HG03378 (cell line): ENCODE results near the gene UMPS.
"Not testable (repeated sequence)": the region's sequence is repeated elsewhere in the genome, so short reads cannot be mapped to it uniquely, and the experiment has no call there.

Experiments used
- ATAC-seq: cut with Tn5 transposase; IDR thresholded peaks from one replicate; pipeline ENCODE4 v1.9.1; 2021; ENCODE audit warnings: mild to moderate bottlenecking, moderate library complexity; ENCODE audit not compliant: unreplicated experiment

The UMPS gene

GRCh38 chr3:124705552-124705951, 24.7 kb upstream of the UMPS start:
- no peak for ATAC-seq

DNA sequence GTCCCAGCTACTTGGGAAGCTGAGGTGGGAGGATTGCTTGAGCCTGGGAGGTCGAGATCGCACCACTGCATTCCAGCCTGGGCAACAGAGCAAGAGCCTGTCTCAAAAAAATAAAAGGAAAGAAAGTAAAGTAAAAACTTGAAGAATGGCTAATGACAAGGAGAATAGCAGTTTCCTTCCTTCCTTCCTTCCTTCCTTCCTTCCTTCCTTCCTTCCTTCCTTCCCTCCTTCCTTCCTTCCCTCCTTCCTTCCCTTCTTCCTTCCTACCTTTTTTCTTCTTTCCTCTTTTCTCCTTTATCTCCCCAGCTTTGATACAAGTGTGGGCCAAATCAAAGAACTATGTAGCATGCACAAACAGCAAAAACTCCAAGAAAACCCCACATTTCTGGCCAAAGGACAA, 23.0 kb upstream of the UMPS start:
- ATAC-seq: not testable (repeated sequence)

GRCh38 chr3:124707656-124708062, 22.6 kb upstream of the UMPS start:
- no peak for ATAC-seq

DNA sequence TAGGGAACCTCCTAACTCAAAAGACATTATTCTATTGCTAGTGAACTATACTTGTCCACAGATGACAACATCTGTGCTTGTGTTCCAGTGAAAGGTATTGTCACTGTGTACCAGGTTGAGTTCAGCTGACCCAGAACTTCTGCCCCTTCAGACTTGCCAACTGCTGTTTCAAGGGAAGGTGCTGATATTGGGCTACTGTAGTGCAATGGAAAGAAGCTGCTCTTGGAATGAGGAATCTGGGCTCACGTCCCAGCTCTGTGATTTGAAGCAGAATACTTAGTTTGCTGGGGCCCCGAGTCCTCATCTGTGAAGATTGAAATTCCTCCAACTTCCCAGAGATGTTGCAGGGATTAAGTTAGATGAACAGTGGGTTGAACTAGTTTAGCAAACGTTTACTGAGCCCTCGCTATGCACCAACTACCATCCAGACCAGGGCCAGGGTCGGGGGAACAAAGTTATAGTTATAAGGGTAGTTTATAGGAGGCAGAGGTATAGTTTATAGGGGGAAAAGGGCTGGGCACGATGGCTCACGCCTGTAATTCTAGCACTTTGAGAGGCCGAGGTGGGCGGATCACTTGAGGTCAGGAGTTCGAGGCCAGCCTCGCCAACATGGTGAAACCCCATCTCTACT, 15.9 kb upstream of the UMPS start:
- ATAC-seq: no peak

- ATAC-seq: no peak
Observed at GRCh38 chr3:124722589-124722988, 7.7 kb upstream of the UMPS start.

DNA sequence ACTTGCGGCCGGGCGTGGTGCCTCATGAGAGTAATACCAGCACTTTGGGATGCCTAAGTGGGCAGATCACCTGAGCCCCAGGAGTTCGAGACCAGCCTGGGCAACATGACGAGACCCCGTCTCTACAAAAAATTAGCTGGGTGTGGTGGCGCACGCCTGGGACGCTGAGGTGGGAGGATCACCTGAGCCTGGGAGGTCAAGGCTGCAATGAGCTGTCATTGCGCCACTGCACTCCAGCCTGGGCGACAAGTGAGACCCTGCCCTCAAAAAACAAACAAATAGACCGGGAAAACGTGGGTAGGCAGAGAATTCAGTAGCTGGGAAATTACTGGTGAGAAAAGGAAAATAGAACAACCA, 667 bp downstream of the UMPS start:
- ATAC-seq: no peak

DNA sequence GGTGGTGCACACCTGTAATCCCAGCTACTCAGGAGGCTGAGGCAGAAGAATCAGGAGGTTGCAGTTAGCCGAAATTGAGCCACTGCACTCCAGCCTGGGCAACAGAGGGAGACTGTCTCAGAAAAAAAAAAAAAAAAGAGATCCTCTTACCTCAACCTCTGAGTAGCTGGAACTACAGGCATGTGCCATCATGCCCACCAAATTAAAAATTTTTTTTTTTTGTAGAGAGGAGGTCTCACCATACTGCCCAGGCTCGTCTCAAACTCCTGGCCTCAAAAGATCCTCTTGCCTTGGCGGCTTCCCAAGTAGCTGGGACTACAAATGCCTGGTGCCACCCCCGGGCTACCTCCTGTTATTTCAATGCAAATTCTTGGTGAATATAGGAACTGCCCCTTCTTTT, 1.5 kb downstream of the UMPS start:
- ATAC-seq: no peak

DNA sequence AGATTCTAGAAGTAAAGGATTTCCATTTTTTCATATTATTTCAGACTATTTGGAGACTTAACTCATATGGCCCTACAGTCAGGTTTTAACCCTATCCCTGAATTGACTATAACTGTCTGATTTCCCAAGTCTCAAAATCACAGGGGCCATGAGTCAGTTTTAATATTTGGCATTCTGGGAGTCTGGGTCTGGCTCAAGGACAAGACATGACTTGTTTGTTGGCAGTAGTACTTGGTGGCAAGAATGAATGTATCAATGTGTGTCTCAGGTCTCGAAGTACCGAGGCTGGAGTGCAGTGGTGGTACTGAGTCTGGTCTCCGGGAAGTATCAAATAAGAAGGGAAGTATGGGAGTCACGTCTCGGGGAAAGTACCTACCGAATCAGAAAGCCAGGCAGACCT, 10.8 kb downstream of the UMPS start:
- no peak for ATAC-seq

- no peak for ATAC-seq
Observed at GRCh38 chr3:124745756-124746155, 15.5 kb downstream of the UMPS start.

- no peak for ATAC-seq
Observed at GRCh38 chr3:124747111-124747981, 17.1 kb downstream of the UMPS start.

DNA sequence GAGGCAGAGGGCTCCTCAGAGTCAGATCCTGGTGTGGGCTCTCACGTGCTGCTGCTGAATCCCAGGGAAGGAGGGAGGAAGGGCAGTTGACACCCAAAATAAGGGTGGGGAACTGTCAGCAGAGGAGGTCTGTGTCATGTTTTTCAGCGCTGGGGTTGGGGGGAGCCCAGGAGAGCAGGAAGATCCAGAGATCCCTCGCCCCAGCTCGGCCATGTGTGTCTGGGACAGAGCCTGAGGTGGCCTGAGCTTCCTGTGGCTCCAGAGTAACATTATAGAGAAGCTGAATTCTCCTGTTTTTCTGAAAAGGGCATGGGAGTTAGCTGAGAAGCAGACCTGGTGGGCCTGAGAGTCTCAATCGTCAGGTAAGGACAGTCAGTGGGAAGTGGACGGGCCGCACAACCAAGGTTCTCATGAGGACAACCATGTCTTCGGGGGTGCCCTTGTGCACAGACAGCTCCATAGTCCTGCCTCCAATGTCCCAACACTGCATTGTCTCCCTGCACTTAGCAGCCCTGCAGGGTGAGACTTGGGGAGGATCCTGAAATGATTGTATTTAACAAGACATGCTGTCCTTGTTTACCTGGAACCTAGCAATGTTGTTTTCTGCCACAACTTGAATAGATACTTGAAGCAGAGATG, 18.4 kb downstream of the UMPS start:
- no peak for ATAC-seq

- ATAC-seq: not testable (repeated sequence)
Observed at GRCh38 chr3:124749877-124750276, 19.6 kb downstream of the UMPS start.

DNA sequence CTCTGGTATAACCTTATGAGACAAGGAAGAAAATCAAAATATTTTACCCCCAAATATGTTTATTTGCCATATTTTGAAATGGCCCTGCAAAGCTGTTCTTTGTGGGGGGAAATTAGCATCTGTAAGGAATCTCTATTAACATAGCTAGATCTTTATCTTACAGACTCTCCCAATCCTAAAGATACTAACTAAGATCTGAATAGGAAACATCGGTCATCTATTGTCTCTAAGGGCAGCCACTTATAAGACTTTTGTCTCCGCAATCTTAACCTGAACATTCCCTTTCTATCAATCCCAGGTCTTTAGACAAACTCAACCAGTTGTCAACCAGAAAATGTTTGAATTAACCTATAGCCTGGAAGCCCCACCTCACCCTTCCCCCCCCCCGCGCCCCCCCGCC, 21.2 kb downstream of the UMPS start:
- ATAC-seq: no peak

- no peak for ATAC-seq
Observed at GRCh38 chr3:124752051-124752450, 21.8 kb downstream of the UMPS start.

DNA sequence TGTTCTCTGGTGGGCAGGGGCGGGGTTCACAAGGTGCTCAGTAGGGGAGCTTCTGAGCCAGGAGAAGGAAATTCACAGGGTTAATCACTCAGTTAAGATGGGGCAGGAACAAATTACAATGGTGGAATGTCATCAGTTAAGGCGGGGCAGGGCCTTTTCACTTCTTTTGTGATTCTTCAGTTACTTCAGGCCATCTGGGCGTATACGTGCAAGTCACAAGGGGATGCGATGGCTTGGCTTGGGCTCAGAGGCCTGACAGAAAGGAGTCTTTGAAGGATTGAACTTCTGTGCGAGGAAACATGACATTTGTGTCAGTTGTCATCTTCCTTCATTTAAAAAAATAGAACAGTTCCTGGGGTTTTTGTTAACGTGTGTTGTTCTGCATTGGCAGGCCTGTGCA, 27.7 kb downstream of the UMPS start:
- ATAC-seq: not testable (repeated sequence)

GRCh38 chr3:124758851-124759635, 28.8 kb downstream of the UMPS start:
- no peak for ATAC-seq

DNA sequence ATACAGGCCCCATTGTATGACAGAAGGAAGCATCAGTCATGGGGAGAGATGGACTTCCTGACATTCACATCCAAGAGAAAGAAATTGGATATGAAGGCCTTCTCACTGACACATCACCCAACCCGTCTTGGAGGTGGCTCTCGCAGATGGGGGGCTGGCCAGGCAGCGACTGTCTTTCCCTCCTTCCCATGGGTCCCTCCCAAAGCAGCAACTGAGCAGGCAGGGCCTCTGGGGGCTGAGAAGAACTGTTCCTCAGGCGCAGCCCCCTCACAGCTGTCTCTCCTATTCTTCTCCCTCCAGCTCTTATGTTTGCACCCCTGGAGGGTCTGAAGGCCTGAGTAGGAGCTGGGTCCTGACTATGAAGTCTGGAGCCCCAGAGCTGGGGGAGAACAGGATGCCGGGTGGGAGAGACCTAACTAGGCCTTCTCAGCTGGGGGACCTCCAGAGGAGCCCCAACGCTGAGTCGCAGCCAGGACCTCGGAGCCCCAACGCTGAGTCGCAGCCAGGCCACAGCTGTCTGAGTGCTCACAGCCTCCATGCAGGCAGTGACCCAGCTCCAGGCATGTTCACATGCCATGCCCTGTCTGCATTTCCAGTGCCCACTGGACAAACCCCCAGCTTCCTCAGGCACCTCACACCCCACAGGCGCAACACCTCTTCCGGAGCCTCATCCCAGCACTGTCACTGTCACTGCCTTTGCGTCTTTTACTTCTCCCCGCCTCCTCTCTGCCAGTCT, 29.6 kb downstream of the UMPS start:
- ATAC-seq: no peak

DNA sequence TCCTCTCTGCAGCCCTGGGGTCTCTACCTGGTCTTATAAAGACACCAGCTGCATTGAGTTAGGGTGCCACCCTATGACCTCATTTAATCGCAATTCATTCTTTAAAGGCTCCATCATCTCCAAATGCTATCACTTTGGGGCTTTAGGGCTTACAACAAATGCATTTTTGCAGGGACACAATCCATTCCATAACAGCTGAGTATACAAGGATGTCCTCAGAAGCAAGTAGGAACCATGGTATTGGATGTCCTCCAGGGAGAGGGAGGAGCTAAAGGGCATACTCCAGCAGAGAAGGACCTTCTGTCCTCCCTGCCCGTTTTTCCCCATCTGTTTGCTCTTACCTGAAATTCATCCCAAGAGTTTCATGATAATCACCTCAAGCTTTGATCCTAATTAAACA, 30.3 kb downstream of the UMPS start:
- ATAC-seq: no peak

DNA sequence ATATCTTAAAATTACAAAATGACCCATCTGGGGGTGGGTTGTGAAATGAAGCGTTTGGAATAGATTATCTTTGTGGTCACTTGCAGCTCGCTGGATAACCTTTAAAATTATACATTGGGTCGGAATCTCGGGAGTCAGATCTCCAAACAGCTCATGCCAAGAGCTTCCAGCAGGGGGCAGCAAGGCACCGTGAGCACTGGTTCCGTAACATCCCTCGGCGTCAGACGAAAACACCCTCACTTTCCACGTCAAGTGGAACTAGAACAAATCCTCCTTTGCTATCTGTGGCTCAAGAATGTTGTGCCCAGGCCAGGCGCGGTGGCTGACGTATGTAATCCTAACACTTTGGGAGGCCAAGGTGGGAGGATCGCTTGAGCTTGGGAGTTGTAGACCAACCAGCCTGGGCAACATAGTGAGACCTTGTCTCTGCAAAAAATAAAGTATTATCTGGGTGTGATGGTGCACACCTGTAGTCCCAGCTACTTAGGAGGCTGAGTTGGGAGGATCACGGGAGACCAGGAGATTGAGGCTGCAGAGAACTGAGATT, 31.1 kb downstream of the UMPS start:
- no peak for ATAC-seq

- ATAC-seq: no peak
Observed at GRCh38 chr3:124761935-124762660, 31.8 kb downstream of the UMPS start.
